ENCODE data around the gene ATP1B2.

ATP1B2 gene, protein sequence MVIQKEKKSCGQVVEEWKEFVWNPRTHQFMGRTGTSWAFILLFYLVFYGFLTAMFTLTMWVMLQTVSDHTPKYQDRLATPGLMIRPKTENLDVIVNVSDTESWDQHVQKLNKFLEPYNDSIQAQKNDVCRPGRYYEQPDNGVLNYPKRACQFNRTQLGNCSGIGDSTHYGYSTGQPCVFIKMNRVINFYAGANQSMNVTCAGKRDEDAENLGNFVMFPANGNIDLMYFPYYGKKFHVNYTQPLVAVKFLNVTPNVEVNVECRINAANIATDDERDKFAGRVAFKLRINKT

DNA sequence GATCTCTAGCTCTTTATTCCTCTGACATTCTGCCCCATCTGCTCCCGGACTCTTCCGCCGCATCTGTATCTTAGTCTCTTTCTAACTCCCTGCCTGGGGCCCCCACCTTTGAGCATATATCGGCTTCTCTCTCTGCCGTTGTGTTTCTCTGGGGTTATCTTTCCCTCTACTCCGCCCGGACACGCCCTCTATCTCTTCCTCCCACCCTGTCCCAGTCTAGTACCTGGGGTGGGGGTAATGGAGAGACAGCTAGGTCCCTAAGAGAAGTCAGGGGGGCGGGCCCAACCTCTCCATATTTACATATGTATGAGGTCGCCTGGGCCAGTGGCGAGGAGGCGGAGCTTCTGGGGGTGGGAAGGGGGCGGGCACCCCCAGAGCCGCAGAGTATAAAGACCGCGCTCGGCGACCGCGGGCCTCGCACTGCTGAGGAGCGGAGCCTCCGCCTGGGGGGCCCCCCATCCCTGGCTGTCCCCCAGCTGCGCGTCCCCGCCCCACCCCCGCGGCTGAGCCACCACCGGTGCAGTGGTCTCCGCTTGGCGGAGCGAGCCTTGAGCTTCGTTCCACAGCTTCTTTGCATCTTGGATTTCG, at the start of gene ATP1B2:
TSS of gene ATP1B2 (plus strand) at position 418 of the 588 bp plus-strand sequence. CDS start 593 bp downstream, outside the sequence.
- in situ Hi-C loops (cut with HindIII; ENCODE audit: low sequenced_read_pairs) = no loop called here
- H3K4me3 ChIP-seq (ENCODE audit: low read depth, low read length) = peak within 1 kb of the TSS; percentile 25
- TF ChIP-seq, protein P1, sequence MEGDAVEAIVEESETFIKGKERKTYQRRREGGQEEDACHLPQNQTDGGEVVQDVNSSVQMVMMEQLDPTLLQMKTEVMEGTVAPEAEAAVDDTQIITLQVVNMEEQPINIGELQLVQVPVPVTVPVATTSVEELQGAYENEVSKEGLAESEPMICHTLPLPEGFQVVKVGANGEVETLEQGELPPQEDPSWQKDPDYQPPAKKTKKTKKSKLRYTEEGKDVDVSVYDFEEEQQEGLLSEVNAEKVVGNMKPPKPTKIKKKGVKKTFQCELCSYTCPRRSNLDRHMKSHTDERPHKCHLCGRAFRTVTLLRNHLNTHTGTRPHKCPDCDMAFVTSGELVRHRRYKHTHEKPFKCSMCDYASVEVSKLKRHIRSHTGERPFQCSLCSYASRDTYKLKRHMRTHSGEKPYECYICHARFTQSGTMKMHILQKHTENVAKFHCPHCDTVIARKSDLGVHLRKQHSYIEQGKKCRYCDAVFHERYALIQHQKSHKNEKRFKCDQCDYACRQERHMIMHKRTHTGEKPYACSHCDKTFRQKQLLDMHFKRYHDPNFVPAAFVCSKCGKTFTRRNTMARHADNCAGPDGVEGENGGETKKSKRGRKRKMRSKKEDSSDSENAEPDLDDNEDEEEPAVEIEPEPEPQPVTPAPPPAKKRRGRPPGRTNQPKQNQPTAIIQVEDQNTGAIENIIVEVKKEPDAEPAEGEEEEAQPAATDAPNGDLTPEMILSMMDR (IDR thresholded peaks at IDR 0.05; ENCODE audit: low read depth, low read length) = no peak
- DNase-seq (ENCODE audit: low read depth, low spot score) = no peak

DNA sequence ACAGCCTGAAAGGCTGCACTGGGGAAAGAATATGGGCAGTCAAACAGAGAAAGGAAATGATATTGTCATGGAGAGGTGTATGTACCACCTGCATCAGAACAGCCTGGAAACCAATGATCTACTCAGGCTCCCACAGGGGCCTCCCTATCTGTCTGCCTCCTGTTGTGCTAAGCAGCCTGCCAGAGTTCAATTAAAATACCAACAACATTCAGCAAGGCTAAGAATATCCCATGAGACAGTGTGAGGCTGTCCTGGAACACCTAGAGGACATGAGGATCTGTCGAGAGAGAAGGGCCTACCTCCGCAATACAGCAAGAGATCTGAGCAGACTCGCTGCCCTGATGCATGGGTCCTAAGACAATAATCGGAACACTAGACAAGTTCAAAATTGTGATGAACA, 44.4 kb upstream of the ATP1B2 start:
- no peak for DNase-seq (ENCODE audit: low read depth, low spot score)
- TF ChIP-seq, protein P1 (IDR thresholded peaks at IDR 0.05; ENCODE audit: low read depth, low read length) = no peak
- in situ Hi-C loops (cut with HindIII; ENCODE audit: low sequenced_read_pairs) = no loop called here
- H3K4me3 ChIP-seq (ENCODE audit: low read depth, low read length) = no peak overlapping the region

DNA sequence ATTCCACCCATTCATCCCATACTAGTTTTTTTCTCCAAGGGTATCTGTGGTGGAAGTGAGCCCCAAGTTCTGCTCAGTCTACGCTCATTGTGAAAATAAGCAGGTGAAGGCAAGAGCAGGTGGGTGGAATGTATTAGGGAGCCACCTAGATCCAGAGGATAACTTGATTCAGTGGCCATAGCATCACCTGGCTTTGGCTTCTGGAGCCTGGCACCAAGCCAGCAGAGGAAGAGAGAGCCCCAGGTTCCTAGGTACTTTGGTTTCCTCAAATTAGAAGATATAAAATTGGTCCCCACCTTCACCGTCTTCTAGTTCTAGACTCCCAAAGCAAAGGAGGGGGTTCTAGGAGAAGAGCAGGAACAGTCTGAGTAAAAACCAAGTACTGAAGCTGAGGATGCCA, 40.1 kb upstream of the ATP1B2 start:
- no peak overlapping the region for H3K4me3 ChIP-seq (ENCODE audit: low read depth, low read length)
- TF ChIP-seq, protein P1 (IDR thresholded peaks at IDR 0.05; ENCODE audit: low read depth, low read length) = no peak
- DNase-seq (ENCODE audit: low read depth, low spot score) = no peak
- in situ Hi-C loops (cut with HindIII; ENCODE audit: low sequenced_read_pairs) = no loop called here

DNA sequence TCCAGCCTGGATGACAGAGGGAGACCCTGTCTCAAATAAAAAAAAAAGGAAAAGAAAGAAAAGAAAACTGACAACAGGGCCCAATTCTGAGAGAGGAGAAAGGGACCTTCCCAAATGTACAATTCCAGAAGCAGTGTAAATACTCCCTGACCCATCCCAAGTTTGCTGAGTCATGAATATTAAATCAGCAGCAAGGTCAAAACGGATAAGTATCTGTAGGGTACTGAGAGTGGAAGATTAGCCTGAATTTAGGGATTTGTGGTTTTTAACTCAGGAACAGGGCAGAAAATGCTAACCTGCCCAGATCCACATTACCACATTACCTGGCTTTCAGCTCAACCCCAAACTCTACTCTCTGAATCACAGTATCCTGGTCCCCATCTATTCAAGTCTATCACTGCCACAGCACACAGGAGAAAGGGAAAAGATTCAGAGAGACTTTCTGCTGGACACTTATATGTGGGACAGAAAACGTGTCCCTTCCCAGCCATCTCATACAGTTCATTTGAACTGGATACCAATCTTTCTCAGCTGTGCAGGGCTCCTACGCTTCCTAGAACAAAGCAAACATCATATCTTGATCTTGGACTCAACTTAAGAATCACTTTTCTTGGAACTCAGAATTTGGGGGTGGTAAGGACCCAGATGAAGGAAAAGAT, 39.0 kb upstream of the ATP1B2 start:
- H3K4me3 ChIP-seq (ENCODE audit: low read depth, low read length) = no peak overlapping the region
- TF ChIP-seq, protein P1 (IDR thresholded peaks at IDR 0.05; ENCODE audit: low read depth, low read length) = no peak
- DNase-seq (ENCODE audit: low read depth, low spot score) = no peak
- in situ Hi-C loops (cut with HindIII; ENCODE audit: low sequenced_read_pairs) = no loop called here

DNA sequence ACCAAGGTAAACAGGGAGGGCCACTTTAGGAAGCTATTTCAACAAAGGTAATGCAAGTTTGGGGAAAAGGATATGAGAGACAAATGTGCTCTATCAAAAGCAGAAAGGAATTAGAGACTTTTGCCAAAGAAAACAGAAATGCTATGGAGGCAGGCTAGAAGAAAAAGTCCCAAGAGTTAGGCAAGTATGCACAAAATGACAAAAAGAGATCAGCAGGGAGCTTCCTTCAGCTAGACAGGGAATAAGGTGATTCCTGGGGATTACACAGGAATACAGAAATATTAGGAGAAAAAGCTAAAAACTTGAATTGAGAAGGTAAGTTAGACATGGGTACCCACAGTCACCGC, 38.5 kb upstream of the ATP1B2 start:
- in situ Hi-C loops (cut with HindIII; ENCODE audit: low sequenced_read_pairs) = no loop called here
- DNase-seq (ENCODE audit: low read depth, low spot score) = no peak
- TF ChIP-seq, protein P1 (IDR thresholded peaks at IDR 0.05; ENCODE audit: low read depth, low read length) = no peak
- peak overlapping the region; percentile 0 for H3K4me3 ChIP-seq (ENCODE audit: low read depth, low read length)

DNA sequence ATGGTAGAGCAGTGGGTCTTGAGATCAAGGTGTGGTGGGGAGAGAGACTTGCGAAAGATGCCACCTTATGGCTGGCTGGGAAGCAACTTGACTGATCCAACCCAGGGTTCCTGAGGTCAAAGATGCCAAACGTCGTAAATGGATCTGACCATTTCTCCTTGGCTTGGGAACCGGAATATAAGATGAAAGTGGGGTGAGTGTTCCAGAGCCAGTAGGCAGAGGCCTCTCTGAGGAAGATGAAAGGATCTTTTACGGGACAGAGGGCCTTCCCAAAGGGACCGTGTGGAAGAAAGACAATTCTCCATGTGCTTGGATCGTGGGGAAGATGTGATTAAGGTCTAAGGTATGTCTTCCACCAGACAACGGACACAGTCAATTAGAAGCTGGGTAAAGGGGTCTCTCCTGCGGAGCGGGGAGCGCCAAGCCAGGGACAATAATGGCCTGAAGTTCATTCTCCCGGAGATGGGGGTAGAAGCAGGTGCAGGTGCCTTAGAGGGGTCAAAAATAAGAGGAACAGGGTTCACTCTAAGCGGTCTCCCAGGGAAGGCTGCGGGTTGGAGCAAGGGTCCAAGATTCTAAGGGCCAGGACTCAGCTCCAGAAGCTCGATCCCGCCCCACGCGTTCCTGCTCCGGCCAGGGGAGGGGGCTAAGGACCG, 36.8 kb upstream of the ATP1B2 start:
- TF ChIP-seq, protein P1 (IDR thresholded peaks at IDR 0.05; ENCODE audit: low read depth, low read length) = no peak
- in situ Hi-C loops (cut with HindIII; ENCODE audit: low sequenced_read_pairs) = no loop called here
- H3K4me3 ChIP-seq (ENCODE audit: low read depth, low read length) = peak overlapping the region; percentile 89
- peak; percentile 27 for DNase-seq (ENCODE audit: low read depth, low spot score)
